A549 (cell line): ENCODE measurements around the gene GPR142.

ENCODE experiments used
- CHD4 ChIP-seq: fragments of 200-600 bp; sonication (generic); IDR thresholded peaks from 2 replicates; pipeline ENCODE4 v1.6.1; 2016; ENCODE audit warnings: antibody characterized with exemption, mild to moderate bottlenecking, borderline replicate concordance
- CTCF ChIP-seq: fragments of >200 bp; sonication (Bioruptor Twin); formaldehyde crosslinking; IDR thresholded peaks from 3 replicates; pipeline ENCODE4 v1.5.1; 2016
- KDM5A ChIP-seq: fragments of 200-600 bp; sonication (generic); IDR thresholded peaks from 2 replicates; pipeline ENCODE4 v1.6.1; 2016; ENCODE audit warnings: antibody characterized with exemption, mild to moderate bottlenecking
- MAFK ChIP-seq: fragments of 450-650 bp; IDR thresholded peaks from 2 replicates; pipeline ENCODE4 v1.6.1; 2014; ENCODE audit not compliant: partially characterized antibody

GRCh38 chr17:74387365-74388218 lies 20.3 kb downstream of the GPR142 start:
- no peak for TF ChIP-seq CHD4
- no peak for TF ChIP-seq KDM5A
- no peak for TF ChIP-seq MAFK
- no peak for TF ChIP-seq CTCF
